Right renal pelvis (tissue), 4 donors: ENCODE measurements around the gene HCST. TPM values are rescaled to one million over a fixed set of nuclear protein-coding genes. Genes with fewer than 3 reads are reported as not detected.
"Not testable (repeated sequence)": the region's sequence is repeated elsewhere in the genome, so short reads cannot be mapped to it uniquely, and the experiment has no call there.

Experiments
- DNase-seq, 4 donors: peaks; one replicate each; pipeline ENCODE4 v3.0.0-alpha.2; 2013; ENCODE audit warnings: low read depth in 4 of 4, low spot score in 3 of 4, missing footprints in 1 of 4
- polyA plus RNA-seq, 4 donors: library from polyadenylated mRNA; unstranded; fragments of 120-200 nt; gene quantifications; one replicate each; pipeline ENCODE4 v1.2.1, GENCODE V29; 2013; ENCODE audit not compliant: insufficient read length in 4 of 4

Gene HCST
- polyA plus RNA-seq, 4 donors: 2.7 to 3.2 (median 2.9) TPM

DNA sequence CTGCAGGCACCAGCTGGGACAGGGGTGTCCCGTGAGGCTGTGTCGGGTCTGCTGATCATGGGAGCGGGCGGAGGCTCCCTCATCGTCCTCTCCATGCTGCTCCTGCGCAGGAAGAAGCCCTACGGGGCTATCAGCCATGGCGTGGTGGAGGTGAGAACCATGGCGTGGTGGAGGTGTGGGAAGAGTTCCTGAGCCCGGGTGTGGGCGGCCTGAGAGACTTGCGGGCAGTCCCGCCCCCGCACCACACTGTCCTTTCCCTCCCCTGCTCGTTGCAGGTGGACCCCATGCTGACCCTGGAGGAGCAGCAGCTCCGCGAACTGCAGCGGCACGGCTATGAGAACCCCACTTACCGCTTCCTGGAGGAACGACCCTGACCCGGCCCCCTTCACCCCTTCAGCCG, 23.3 kb upstream of the HCST start:
- DNase-seq: no peak

DNA sequence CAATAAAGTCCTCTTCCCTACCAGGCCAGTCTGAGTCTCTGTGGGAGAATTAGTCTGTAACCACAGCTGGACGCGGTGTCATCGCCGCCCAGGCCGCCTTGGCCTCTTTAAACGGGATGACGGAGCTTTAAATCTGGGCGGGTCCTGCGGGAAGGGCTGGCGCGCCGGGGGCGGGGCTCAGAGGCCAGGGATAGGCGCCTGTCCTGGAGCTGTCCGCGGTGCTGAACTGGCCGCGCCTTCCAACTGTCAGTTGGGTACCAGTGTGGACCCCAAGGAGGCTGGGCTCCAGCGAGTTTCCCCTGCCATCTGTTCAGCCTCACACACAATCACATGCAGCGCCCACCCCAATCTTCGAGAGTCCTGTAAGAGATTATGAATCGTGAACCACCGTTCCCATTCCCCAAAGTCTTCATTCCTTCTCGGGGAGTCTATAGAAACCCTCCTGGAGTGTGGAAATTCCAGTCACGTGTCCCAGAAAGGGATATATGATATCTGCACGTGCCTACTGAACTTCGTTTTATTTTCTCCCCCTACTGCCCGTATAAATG, 22.5 kb upstream of the HCST start:
- peak in 2 of 4 donors; percentile 75 to 76 for DNase-seq

DNA sequence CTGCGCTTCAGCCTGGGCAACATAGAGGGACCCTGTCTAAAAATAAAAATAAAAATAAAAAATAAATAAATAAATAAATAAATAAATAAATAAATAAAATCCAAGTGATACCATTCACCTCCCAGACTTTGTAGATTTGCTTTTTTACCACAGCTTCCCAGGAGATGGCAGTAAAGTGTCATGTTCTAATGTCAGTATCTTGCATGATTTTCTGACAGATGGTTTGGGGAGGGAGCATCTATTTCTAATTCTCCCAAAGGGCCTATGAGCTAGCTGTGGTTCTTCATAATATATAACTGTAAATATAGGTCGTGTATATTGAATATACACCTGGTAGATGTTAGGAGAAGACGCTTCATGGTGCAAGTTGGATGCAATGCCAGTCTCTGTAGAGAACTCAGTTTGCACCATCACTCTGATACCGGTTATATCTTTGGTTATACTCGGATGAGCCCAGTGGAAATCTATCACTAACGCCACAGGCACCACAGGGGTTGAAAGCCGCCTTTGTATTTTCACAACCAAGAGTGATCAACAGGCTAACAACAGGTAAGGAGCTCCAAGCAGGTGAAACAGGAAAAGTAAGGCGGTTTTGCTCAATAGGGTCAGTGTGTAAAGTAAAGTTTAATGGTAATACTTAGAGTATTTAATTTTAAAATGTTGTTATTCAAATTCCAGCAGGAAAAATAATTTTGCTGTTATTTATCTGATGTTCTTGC, 20.1 kb upstream of the HCST start:
- DNase-seq: peak in 2 of 4 donors; percentile 47 to 70

DNA sequence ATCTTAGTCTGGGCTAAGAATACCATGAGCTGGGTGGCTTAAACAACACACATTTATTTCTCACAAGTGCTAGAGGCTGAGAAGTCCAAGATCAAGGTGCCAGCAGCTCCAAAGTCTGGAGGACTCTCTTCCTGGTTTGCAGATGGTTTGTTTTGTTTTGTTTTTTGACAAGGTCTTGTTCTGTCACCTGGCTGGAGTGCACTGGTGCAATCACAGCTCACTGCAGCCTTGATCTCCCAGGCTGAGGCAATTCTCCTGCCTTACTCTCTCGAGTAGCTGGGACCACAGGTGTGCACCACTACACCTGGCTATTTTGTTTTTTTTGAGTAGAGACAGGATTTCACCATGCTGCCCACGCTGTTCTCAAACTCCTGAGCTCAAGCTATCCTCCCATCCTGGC, 18.4 kb upstream of the HCST start:
- no peak for DNase-seq

DNA sequence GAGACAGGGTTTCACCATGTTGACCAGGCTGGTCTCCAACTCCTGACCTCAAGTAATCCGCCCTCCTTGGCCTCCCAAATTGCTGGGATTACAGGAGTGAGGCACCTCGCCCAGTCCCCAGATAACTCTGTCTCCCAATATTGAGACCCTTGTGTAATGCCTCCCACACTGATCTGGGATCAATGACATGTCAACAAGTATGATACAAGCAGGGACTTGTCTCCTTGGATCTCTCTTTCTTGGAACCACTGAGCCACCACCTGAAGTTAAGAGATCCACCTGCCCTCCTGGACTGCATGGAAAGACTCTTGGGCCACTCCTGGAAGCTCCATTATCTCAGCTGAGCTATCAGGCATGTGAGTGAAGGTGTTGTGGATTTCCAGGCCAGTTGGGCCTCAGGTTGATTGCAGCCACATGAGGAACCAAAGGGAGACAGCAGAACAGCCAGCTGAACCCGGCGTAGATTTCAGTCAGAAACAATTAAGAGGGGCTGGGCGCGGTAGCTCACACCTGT, 17.0 kb upstream of the HCST start:
- DNase-seq: no peak

DNA sequence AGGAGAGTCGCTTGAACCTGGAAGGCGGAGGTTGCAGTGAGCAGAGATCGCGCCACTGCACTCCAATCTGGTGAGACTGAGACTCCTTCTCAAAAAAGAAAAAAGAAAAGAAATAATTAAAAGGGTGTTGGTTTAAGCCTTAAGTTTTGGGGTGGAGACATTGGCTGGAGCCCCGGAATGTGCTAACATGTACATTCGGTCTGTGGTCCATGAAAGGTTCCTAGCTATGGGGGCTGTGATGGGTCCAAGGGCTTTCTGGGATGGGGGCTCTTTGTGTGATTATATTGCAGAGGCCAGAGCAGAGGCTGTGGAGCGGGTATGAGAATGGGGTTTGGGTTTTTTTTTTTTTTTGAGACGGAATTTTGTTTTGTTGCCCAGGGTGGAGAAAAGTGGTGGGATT, 16.4 kb upstream of the HCST start:
- no peak for DNase-seq

DNA sequence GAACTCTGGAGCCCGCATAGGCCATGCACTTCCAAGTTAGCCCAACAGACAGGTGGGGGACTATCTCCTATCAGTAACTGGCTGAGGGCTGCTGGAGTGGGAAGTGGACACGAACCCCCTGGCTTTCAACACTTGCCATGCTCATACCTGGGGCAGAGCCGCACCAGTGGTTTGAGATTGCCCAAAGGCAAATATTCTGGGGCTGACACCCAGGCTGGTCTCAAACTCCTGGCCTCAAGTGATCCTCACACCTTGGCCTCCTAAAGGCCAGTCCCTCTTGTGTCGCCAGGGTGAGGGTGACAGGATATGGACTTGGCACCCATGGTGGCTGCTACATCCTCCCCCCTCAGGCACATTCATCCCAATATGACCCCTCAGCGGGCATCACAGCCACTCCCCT, 15.1 kb upstream of the HCST start:
- no peak for DNase-seq

DNA sequence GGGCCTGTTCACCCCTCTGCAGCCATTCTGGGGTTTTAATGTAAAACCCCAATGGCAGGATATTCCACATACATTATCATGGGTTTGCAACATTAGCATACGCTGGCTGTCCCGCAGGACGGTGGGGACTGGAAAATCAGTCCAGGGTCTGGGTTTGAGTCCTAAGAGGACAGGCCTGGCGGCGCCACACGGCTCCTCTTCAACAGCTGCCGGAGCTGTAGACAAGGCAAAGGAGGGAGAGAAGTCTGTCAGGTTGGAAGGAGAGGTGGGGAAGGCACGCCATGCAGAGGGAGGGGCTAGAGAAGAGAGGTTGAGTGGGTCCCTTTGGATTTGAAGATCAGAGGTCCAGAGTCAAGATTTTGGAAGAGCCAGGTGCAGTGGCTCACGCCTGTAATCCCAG, 13.9 kb upstream of the HCST start:
- no peak for DNase-seq

DNA sequence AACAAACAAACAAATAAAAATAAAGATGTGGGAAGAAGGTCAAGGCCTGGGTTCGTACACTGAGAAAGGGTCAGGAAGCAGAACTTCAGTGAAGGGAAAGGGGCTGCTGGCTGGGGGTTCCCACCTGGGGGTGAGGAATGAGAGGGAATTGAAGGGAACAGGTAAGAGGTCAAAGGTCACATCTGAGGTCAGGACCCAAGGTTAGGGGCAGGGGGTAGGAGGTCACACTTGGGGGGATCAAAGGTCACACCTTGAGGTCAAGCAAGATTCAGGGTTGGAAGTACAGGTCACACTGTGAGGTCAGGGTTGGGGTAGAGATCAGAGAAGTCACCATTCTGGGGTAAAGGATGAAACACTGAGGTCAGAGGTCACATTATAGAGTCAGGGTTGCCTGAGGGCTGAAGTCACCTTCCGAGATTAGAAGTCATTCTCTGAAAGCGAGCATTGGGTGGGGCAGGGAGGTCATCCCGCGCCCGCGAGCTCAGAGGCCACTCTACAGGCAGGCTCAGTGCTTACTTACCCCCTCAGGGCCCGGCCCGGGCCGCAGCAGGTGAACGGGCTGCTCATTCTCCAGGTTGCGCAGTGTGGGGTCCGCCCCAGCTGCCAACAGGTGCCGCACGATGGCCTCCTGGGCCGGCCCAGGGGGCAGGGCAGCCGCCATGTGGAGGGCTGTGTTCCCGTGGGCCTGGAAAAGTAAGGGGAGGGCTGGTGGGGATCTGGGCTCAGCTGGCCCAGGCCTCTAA, 12.8 kb upstream of the HCST start:
- DNase-seq: no peak

DNA sequence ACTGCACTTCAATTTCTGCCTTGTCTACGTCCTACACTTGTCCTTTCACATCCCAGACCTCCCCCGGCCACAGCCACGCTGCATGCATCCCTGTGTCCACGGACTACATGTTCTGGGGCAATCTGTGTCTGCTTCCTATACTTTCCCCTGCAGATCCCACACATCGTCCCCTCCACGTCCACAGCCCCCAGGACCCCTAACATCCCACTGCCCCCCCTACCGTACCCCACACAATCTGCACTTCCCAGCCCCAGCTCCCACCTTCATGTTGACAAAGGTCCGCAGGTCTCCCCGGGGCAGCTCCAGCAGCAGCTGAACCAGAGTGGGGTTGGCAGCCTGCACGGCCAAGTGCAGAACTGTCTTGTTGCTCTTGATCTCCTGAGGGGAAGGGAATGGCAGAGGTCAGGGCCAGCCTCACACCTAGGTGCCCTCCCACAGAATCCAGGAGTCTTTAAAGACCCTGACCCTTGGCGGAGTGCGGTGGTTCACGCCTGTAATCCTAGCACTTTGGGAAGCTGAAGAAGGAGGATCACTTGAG, 12.1 kb upstream of the HCST start:
- DNase-seq: no peak

DNA sequence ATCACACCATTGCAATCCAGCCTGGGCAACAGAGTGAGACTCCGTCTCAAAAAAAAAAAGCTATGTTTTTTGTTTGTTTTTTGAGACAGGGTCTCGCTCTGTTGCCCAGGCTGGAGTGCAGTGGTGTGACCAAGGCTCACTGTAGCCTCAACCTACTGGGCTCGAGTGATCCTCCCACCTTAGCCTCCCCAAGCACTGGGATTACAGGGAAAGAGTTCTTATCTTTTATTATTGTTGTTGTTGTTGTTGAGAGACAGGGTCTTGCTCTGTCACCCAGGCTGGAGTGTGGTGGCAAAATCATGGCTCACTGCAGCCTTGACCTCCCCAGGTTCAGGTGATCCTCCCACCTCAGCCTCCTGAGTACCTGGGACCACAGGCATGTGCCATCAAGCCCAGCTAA, 10.5 kb upstream of the HCST start:
- DNase-seq: not testable (repeated sequence)

DNA sequence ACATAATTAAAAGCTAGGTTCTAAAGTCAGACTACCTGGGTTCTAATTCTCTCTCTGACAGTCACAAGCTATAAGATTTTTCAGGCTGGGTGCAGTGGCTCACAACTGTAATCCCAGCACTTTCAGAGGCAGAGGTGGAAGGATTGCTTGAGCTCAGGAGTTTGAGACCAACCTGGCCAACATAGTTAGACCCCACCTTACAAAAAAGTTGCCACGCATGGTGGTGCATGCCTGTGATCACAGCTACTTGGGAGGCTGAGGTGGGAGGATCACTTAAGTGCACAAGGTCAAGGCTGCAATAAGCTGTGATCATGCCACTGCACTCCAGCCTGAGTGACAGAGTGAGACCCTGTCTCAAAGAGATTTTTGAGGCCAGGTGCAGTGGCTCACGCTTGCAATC, 8.0 kb upstream of the HCST start:
- no peak for DNase-seq

DNA sequence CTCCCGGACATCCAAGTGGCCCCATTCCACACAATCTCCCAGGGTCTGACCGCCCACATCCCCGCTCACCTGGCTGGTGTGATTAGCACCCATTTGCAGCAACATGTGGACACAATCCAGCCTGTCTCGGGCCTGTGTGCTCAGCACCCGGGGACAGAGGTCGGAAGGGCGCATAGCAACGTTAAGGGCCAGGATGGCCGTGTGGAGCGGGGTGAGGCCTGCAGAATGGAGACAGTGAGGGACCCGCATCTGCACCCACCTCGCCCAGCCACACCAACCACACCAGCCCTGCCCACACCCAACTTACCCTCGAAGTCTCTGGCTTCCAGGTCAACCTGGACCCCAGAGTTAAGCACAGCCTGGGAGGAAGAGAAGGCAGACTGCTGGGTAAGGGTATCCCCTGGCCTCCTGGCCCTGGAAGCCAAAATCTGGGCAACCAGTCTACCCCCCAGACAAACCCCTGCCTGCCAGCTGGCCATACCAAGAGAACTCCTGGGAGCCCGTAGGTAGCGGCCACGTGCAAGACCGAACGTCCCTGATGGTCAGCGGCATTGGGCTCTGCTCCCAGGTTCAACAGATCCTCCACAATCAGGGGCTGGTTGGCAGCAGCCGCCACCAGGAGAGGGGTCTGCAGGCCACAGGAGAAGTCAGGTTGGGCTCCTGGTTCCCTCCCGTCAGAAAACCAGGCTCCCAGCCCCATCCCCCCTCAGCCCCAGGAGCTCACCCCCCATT, 6.3 kb upstream of the HCST start:
- no peak for DNase-seq

DNA sequence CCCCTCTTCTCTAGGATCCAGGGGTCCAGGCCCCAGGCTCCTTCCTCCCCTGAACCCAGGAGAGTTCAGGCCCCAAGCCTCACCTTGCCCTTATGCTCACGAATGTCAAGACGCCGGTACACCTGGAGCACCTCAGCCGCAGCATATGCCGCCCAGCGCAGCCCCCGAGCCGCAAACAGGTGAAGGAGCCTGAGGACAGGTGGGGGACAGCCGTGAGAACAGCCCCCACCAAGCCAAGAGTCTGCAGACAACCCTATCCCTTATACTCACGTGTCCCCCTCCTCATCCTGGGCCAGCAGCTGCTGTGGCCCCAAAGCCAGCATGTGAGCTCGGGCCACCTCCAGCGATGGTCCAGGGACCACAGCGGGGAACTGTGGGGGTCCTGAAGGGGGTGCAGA, 5.7 kb upstream of the HCST start:
- DNase-seq: no peak

DNA sequence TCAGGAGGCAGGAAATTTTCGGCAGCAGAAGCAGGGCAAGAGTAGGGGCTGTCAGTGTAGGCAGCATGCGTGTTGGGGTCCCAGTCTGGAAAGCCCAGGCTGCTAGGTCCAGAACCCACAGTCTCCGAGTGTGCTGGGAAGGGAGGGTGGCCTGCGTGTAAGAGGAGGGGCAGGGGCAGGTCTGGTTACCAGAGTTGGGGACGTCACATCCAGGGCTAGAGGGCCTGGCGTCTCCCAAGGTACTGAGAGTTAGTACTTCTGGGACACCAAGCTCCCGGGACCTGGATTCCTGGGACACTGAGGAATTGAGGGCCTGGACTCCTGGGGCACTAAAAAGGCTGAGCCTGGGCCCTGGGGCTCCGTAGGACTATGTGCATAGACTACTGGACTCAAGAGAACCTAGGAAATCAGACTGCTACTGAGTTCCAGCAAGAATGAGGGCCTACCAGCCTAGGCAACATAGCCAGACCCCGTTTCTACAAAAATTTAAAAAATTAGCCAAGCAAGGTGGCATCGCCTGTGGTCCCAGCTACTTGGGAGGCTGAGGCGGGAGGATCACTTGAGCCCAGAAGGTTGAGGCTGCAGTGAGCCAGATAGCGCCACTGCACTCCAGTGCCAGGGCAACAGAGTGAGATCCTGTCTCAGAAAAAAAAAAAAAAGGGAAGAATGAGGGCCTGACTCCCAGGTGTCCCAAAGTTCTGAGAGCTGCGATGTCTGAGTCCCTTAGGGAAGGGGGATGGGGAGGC, 4.5 kb upstream of the HCST start:
- DNase-seq: no peak

DNA sequence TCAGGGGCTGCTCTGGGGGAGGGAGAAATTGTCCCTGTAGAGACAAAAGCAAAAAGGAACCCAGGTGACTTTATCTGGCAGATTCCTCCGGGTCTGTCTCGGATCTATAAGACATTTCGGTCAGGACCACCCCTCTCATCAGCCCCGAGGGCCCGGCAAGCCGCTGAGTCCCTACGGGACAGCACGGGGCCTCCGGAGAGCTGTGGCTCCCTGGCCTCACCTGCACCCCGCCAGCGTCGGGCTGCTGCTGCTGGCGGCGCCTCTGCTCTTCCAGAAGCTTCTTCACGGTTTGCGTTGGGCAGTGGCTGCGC, 3.9 kb upstream of the HCST start:
- DNase-seq: no peak

DNA sequence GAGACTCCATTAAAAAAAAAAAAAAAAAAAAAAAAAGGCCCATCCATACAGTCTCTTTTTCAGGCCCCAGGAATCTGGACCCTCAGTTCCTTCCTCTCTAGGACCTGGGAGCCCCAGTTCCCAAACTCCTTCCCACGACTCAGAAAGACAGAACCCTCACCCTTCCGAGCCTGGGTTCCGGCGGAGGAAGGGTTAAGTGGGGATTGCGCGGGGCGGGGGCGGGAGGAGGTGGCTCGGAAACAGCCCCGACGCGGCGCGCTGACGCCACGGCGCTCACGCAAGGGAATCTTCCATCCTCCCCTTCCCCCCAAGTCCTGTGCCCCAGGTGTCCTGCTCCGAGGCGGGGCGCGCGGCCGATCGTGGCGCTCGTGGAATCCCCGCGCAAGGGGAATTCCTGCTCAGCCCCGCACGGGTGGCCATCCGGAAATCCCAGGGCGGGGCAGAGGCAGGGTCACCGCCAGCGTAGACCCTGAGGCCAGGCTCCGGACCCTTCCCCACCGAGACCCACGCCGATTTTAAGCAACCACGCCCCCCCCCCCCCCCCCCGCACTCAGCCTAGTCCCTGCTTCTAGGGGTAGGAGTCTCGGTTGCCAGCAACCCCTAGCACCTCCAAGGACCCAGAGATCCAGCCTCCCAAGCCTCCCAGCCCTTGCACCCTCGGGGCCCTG, 2.6 kb upstream of the HCST start:
- peak; percentile 53 to 74 (median 69) for DNase-seq

DNA sequence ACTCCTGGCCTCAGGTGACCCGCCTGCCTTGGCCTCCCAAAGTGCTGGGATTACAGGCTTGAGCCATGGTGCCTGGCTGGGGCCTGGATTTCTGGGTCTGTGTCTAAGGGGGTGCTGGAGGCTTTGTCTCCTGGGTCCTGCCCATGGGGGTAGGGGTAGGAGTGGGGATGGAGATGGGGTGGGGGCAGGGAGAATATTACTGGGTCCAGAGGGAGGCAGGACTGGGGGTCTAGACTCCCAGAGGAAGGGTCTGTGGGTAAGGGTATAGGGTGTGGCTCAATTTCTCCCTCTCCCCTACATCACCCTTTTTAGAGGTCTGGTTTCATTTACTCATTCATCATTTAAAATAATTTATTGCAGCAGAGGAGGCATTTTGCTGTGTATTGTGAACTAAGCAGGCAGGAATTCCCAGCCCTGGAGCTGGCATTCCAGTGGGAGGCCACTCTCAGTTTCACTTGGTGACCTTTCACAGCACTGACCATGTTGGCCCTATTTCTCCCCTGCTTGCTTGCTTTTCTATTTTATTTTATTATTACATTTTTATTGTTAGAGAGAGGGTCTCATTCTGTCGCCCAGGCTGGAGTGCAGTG, 1.2 kb upstream of the HCST start:
- DNase-seq: no peak

DNA sequence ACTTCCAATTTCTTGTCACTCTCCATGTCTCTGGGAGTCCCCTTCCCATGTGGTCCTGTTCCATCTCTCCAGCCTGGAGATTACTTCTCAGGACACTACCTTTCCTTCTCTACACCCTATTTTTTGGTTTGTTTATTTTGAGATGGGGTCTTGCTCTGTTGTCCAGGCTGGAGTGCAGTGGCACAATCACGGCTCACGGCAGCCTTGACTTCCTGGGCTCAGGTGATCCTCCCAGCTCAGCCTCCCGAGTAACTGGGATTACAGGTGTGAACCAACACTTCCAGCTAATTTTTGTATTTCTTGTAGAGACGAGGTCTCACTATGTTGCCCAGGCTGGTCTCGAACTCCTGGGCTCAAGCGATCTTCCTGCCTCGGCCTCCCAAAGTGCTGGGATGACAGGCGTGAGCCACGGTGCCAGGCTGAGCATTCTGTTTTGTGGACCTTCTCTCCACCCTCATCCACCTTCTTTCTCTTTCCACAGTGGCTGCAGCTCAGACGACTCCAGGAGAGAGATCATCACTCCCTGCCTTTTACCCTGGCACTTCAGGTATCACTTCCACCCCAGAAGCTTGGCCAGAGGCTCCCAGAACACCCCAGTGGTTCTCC, 644 bp downstream of the HCST start:
- no peak for DNase-seq
